Measurements from ENCODE around the gene SPTBN1. TPM values are rescaled to one million over a fixed set of nuclear protein-coding genes. Genes with fewer than 3 reads are reported as not detected.

Gene SPTBN1
- polyA plus RNA-seq, 2 donors = 19.7 to 24.1 TPM

- no peaks in the 10 kb centered on the region for H3K27me3 ChIP-seq (ENCODE audit: control insufficient read depth in 1 of 2, insufficient read depth in 2 of 2, low read length in 2 of 2)
- H3K4me1 ChIP-seq (ENCODE audit: control insufficient read depth in 2 of 2, insufficient read depth in 2 of 2, low read length in 1 of 2) = no peaks in the 10 kb centered on the region
- peaks cover 32 to 43% of the 10 kb centered on the region in 2 donors for H3K36me3 ChIP-seq (ENCODE audit: control insufficient read depth in 2 of 2, insufficient read depth in 2 of 2, low read length in 1 of 2)
- H3K9me3 ChIP-seq (ENCODE audit: control insufficient read depth in 2 of 2, insufficient read depth in 1 of 2, low read depth in 1 of 2, low read length in 1 of 2) = no peaks in the 10 kb centered on the region
- peak overlapping the region in 1 of 2 donors; percentile 9 for H3K27ac ChIP-seq (ENCODE audit: low read depth in 2 of 2, low read length in 1 of 2)
- 63 to 65% methylated on average over 12 of the region's 12 CpGs for WGBS, 2 donors
- H3K4me3 ChIP-seq (ENCODE audit: low read depth in 1 of 2, low read length in 2 of 2) = no peak overlapping the region
Observed at GRCh38 chr2:54624591-54625071, 168.5 kb downstream of the SPTBN1 start.

GRCh38 chr2:54626131-54626530 is 170.0 kb downstream of the SPTBN1 start:
- 90 to 93% methylated on average over 7 of the region's 7 CpGs for WGBS, 2 donors
- Histone ChIP-seq H3K27me3 (ENCODE audit: control insufficient read depth in 1 of 2, insufficient read depth in 2 of 2, low read length in 2 of 2) (no peaks in the 10 kb centered on the region), H3K27ac (ENCODE audit: low read depth in 2 of 2, low read length in 1 of 2) (no peak overlapping the region), H3K9me3 (ENCODE audit: control insufficient read depth in 2 of 2, insufficient read depth in 1 of 2, low read depth in 1 of 2, low read length in 1 of 2) (no peaks in the 10 kb centered on the region), H3K4me1 (ENCODE audit: control insufficient read depth in 2 of 2, insufficient read depth in 2 of 2, low read length in 1 of 2) (no peaks in the 10 kb centered on the region), H3K36me3 (ENCODE audit: control insufficient read depth in 2 of 2, insufficient read depth in 2 of 2, low read length in 1 of 2) (peaks cover 42 to 51% of the 10 kb centered on the region in 2 donors), H3K4me3 (ENCODE audit: low read depth in 1 of 2, low read length in 2 of 2) (no peak overlapping the region)

- no peaks in the 10 kb centered on the region for H3K4me1 ChIP-seq (ENCODE audit: control insufficient read depth in 2 of 2, insufficient read depth in 2 of 2, low read length in 1 of 2)
- no peaks in the 10 kb centered on the region for H3K9me3 ChIP-seq (ENCODE audit: control insufficient read depth in 2 of 2, insufficient read depth in 1 of 2, low read depth in 1 of 2, low read length in 1 of 2)
- H3K4me3 ChIP-seq (ENCODE audit: low read depth in 1 of 2, low read length in 2 of 2) = no peak overlapping the region
- peaks cover 41 to 55% of the 10 kb centered on the region in 2 donors for H3K36me3 ChIP-seq (ENCODE audit: control insufficient read depth in 2 of 2, insufficient read depth in 2 of 2, low read length in 1 of 2)
- no peaks in the 10 kb centered on the region for H3K27me3 ChIP-seq (ENCODE audit: control insufficient read depth in 1 of 2, insufficient read depth in 2 of 2, low read length in 2 of 2)
- H3K27ac ChIP-seq (ENCODE audit: low read depth in 2 of 2, low read length in 1 of 2) = no peak overlapping the region
- 95 to 97% methylated on average over 2 of the region's 2 CpGs for WGBS, 2 donors
Observed at GRCh38 chr2:54626884-54627283, 170.8 kb downstream of the SPTBN1 start.

DNA sequence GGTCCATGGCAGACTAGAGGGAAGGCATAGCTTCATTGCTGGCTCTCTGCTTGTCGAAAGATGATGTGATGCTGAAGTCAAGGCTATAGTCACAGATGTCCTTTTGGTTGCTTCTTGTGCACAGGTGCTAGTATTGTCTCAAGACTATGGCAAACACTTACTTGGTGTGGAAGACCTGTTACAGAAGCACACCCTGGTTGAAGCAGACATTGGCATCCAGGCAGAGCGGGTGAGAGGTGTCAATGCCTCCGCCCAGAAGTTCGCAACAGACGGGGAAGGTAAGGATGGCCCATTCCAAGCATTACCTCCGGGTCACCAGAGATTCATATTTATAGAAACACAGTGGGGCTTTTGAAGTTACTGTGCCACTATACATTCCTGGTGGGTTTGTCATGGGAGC is 171.8 kb downstream of the SPTBN1 start:
- Histone ChIP-seq H3K4me1 (ENCODE audit: control insufficient read depth in 2 of 2, insufficient read depth in 2 of 2, low read length in 1 of 2) (no peaks in the 10 kb centered on the region), H3K4me3 (ENCODE audit: low read depth in 1 of 2, low read length in 2 of 2) (no peak overlapping the region), H3K27ac (ENCODE audit: low read depth in 2 of 2, low read length in 1 of 2) (no peak overlapping the region), H3K36me3 (ENCODE audit: control insufficient read depth in 2 of 2, insufficient read depth in 2 of 2, low read length in 1 of 2) (peaks cover 43 to 59% of the 10 kb centered on the region in 2 donors), H3K9me3 (ENCODE audit: control insufficient read depth in 2 of 2, insufficient read depth in 1 of 2, low read depth in 1 of 2, low read length in 1 of 2) (no peaks in the 10 kb centered on the region), H3K27me3 (ENCODE audit: control insufficient read depth in 1 of 2, insufficient read depth in 2 of 2, low read length in 2 of 2) (no peaks in the 10 kb centered on the region)
- WGBS, 2 donors = 96% methylated on average over 6 of the region's 6 CpGs

DNA sequence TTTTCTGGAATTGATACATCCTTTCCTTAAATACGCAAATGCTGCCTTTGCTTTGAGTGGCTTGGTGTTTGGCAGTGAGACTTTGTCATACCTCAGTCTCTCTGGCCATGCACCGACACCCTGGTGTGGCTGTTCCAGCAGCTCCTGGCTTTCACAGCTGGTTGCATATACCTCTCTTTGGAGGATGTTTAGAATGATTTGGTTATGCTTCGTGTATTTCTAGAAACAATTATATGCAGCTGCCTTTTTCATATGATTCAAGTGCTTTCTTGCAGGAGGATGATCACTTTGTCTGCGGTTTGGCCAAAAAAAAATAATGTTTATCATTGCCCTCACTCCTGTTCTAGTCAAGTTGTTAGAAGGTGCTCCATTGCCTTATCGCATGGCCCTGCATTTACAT is 172.3 kb downstream of the SPTBN1 start:
- no peaks in the 10 kb centered on the region for H3K4me1 ChIP-seq (ENCODE audit: control insufficient read depth in 2 of 2, insufficient read depth in 2 of 2, low read length in 1 of 2)
- H3K27ac ChIP-seq (ENCODE audit: low read depth in 2 of 2, low read length in 1 of 2) = no peak overlapping the region
- no peak overlapping the region for H3K4me3 ChIP-seq (ENCODE audit: low read depth in 1 of 2, low read length in 2 of 2)
- no peaks in the 10 kb centered on the region for H3K9me3 ChIP-seq (ENCODE audit: control insufficient read depth in 2 of 2, insufficient read depth in 1 of 2, low read depth in 1 of 2, low read length in 1 of 2)
- H3K36me3 ChIP-seq (ENCODE audit: control insufficient read depth in 2 of 2, insufficient read depth in 2 of 2, low read length in 1 of 2) = peaks cover 42 to 59% of the 10 kb centered on the region in 2 donors
- 90% methylated on average over 5 of the region's 5 CpGs for WGBS, 2 donors
- no peaks in the 10 kb centered on the region for H3K27me3 ChIP-seq (ENCODE audit: control insufficient read depth in 1 of 2, insufficient read depth in 2 of 2, low read length in 2 of 2)

GRCh38 chr2:54628957-54629356 is 172.8 kb downstream of the SPTBN1 start:
- no peaks in the 10 kb centered on the region for H3K27me3 ChIP-seq (ENCODE audit: control insufficient read depth in 1 of 2, insufficient read depth in 2 of 2, low read length in 2 of 2)
- no peak overlapping the region for H3K27ac ChIP-seq (ENCODE audit: low read depth in 2 of 2, low read length in 1 of 2)
- 96% methylated on average over 30 of the region's 30 CpGs for WGBS, 2 donors
- H3K9me3 ChIP-seq (ENCODE audit: control insufficient read depth in 2 of 2, insufficient read depth in 1 of 2, low read depth in 1 of 2, low read length in 1 of 2) = no peaks in the 10 kb centered on the region
- H3K4me3 ChIP-seq (ENCODE audit: low read depth in 1 of 2, low read length in 2 of 2) = no peak overlapping the region
- H3K36me3 ChIP-seq (ENCODE audit: control insufficient read depth in 2 of 2, insufficient read depth in 2 of 2, low read length in 1 of 2) = peaks cover 37 to 59% of the 10 kb centered on the region in 2 donors
- H3K4me1 ChIP-seq (ENCODE audit: control insufficient read depth in 2 of 2, insufficient read depth in 2 of 2, low read length in 1 of 2) = no peaks in the 10 kb centered on the region

DNA sequence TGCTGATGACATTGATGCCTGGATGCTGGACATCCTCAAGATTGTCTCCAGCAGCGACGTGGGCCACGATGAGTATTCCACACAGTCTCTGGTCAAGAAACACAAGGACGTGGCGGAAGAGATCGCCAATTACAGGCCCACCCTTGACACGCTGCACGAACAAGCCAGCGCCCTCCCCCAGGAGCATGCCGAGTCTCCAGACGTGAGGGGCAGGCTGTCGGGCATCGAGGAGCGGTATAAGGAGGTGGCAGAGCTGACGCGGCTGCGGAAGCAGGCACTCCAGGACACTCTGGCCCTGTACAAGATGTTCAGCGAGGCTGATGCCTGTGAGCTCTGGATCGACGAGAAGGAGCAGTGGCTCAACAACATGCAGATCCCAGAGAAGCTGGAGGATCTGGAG is 173.3 kb downstream of the SPTBN1 start:
- no peak overlapping the region for H3K4me3 ChIP-seq (ENCODE audit: low read depth in 1 of 2, low read length in 2 of 2)
- 95 to 96% methylated on average over 20 of the region's 20 CpGs for WGBS, 2 donors
- no peaks in the 10 kb centered on the region for H3K4me1 ChIP-seq (ENCODE audit: control insufficient read depth in 2 of 2, insufficient read depth in 2 of 2, low read length in 1 of 2)
- H3K27ac ChIP-seq (ENCODE audit: low read depth in 2 of 2, low read length in 1 of 2) = no peak overlapping the region
- peaks cover 37 to 59% of the 10 kb centered on the region in 2 donors for H3K36me3 ChIP-seq (ENCODE audit: control insufficient read depth in 2 of 2, insufficient read depth in 2 of 2, low read length in 1 of 2)
- no peaks in the 10 kb centered on the region for H3K9me3 ChIP-seq (ENCODE audit: control insufficient read depth in 2 of 2, insufficient read depth in 1 of 2, low read depth in 1 of 2, low read length in 1 of 2)
- no peaks in the 10 kb centered on the region for H3K27me3 ChIP-seq (ENCODE audit: control insufficient read depth in 1 of 2, insufficient read depth in 2 of 2, low read length in 2 of 2)

DNA sequence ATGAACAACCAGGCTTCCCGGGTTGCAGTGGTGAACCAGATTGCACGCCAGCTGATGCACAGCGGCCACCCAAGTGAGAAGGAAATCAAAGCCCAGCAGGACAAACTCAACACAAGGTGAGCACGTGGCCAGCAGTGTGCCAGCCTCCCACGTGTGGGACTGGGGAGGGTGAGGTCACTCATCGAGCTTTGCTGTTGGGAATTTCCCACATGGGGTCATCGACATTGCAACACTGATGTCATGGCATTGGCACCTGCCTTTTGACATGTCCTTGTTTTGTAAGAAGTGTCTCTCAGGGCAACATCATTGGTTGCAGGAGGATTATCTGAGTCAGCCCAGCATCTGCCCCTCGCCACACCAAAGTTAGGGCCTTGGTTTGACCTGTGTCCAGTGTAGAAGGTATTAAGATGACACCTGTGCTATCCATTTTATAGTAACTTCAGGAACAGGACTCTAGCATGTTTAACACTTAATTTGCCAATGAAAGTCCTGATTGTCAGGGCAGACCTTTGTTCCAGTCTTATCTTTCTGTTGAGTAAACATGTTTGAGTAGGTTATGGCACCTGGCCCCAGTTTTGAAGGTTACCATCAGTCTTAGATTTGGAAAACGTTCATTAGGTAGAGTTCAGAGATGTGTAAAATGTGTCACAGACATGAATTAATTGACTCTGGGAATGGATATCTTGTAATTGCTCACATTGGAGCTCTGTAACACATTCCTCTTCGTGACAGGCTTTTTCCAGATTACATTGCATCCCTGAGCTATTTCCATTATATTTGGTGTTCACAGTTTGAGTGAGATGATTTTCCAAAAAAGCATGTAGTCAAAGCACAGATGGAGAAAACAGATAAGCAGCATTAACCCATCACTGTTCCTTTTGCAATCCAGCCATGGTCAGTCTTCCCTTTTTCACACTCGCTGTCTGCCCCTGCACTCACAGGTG is 174.1 kb downstream of the SPTBN1 start:
- Histone ChIP-seq H3K4me3 (ENCODE audit: low read depth in 1 of 2, low read length in 2 of 2) (no peak overlapping the region), H3K9me3 (ENCODE audit: control insufficient read depth in 2 of 2, insufficient read depth in 1 of 2, low read depth in 1 of 2, low read length in 1 of 2) (no peaks in the 10 kb centered on the region), H3K27ac (ENCODE audit: low read depth in 2 of 2, low read length in 1 of 2) (no peak overlapping the region), H3K4me1 (ENCODE audit: control insufficient read depth in 2 of 2, insufficient read depth in 2 of 2, low read length in 1 of 2) (no peaks in the 10 kb centered on the region), H3K27me3 (ENCODE audit: control insufficient read depth in 1 of 2, insufficient read depth in 2 of 2, low read length in 2 of 2) (no peaks in the 10 kb centered on the region), H3K36me3 (ENCODE audit: control insufficient read depth in 2 of 2, insufficient read depth in 2 of 2, low read length in 1 of 2) (peaks cover 33 to 54% of the 10 kb centered on the region in 2 donors)
- WGBS, 2 donors = 56 to 63% methylated on average over 11 of the region's 11 CpGs

- Histone ChIP-seq H3K4me3 (ENCODE audit: low read depth in 1 of 2, low read length in 2 of 2) (no peak overlapping the region), H3K27ac (ENCODE audit: low read depth in 2 of 2, low read length in 1 of 2) (no peak overlapping the region), H3K4me1 (ENCODE audit: control insufficient read depth in 2 of 2, insufficient read depth in 2 of 2, low read length in 1 of 2) (no peaks in the 10 kb centered on the region), H3K9me3 (ENCODE audit: control insufficient read depth in 2 of 2, insufficient read depth in 1 of 2, low read depth in 1 of 2, low read length in 1 of 2) (no peaks in the 10 kb centered on the region), H3K27me3 (ENCODE audit: control insufficient read depth in 1 of 2, insufficient read depth in 2 of 2, low read length in 2 of 2) (no peaks in the 10 kb centered on the region), H3K36me3 (ENCODE audit: control insufficient read depth in 2 of 2, insufficient read depth in 2 of 2, low read length in 1 of 2) (peaks cover 32 to 51% of the 10 kb centered on the region in 2 donors)
- WGBS, 2 donors = 81 to 83% methylated on average over 30 of the region's 30 CpGs
Observed at GRCh38 chr2:54630858-54631497, 174.9 kb downstream of the SPTBN1 start.

Data from esophagus (tissue), 2 donors.